ENCODE results near the gene NANOGP8. TPM values are rescaled to one million over a fixed set of nuclear protein-coding genes. Genes with fewer than 3 reads are reported as not detected.
"Not testable (repeated sequence)": the region's sequence is repeated elsewhere in the genome, so short reads cannot be mapped to it uniquely, and the experiment has no call there.

Gene NANOGP8
- not detected in 2 replicates for total RNA-seq

- DNase-seq (ENCODE audit: extremely low read depth, low read depth, low spot score) = not testable (repeated sequence)
These were observed at the start of gene NANOGP8 for GRCh38 chr15:35085176-35085919. Gene NANOGP8, minus strand, starts transcription at chr15:35085295. Its CDS starts 185 bp downstream, at chr15:35085110.

GRCh38 chr15:35134299-35134698, 49.2 kb upstream of the NANOGP8 start:
- no peak for DNase-seq (ENCODE audit: extremely low read depth, low read depth, low spot score)

- no peak for DNase-seq (ENCODE audit: extremely low read depth, low read depth, low spot score)
These were observed 45.1 kb upstream of the NANOGP8 start for GRCh38 chr15:35130245-35130644.

GRCh38 chr15:35129361-35129760, 44.3 kb upstream of the NANOGP8 start:
- DNase-seq (ENCODE audit: extremely low read depth, low read depth, low spot score) = no peak

- no peak for DNase-seq (ENCODE audit: extremely low read depth, low read depth, low spot score)
These were observed 42.6 kb upstream of the NANOGP8 start for GRCh38 chr15:35127717-35128116.

- no peak for DNase-seq (ENCODE audit: extremely low read depth, low read depth, low spot score)
These were observed 41.1 kb upstream of the NANOGP8 start for GRCh38 chr15:35126236-35126635.

- no peak for DNase-seq (ENCODE audit: extremely low read depth, low read depth, low spot score)
These were observed 38.6 kb upstream of the NANOGP8 start for GRCh38 chr15:35123743-35124142.

GRCh38 chr15:35121611-35122359, 36.7 kb upstream of the NANOGP8 start:
- no peak for DNase-seq (ENCODE audit: extremely low read depth, low read depth, low spot score)

- no peak for DNase-seq (ENCODE audit: extremely low read depth, low read depth, low spot score)
These were observed 35.1 kb upstream of the NANOGP8 start for GRCh38 chr15:35120173-35120572.

GRCh38 chr15:35118960-35119359, 33.9 kb upstream of the NANOGP8 start:
- no peak for DNase-seq (ENCODE audit: extremely low read depth, low read depth, low spot score)

- DNase-seq (ENCODE audit: extremely low read depth, low read depth, low spot score) = no peak
These were observed 32.6 kb upstream of the NANOGP8 start for GRCh38 chr15:35117543-35118265.

GRCh38 chr15:35115155-35115725, 30.1 kb upstream of the NANOGP8 start:
- no peak for DNase-seq (ENCODE audit: extremely low read depth, low read depth, low spot score)

GRCh38 chr15:35112346-35112745, 27.3 kb upstream of the NANOGP8 start:
- no peak for DNase-seq (ENCODE audit: extremely low read depth, low read depth, low spot score)

- DNase-seq (ENCODE audit: extremely low read depth, low read depth, low spot score) = no peak
These were observed 26.8 kb upstream of the NANOGP8 start for GRCh38 chr15:35111861-35112260.

- no peak for DNase-seq (ENCODE audit: extremely low read depth, low read depth, low spot score)
These were observed 23.4 kb upstream of the NANOGP8 start for GRCh38 chr15:35108453-35108852.

GRCh38 chr15:35107561-35107960, 22.5 kb upstream of the NANOGP8 start:
- no peak for DNase-seq (ENCODE audit: extremely low read depth, low read depth, low spot score)

GRCh38 chr15:35107122-35107521, 22.0 kb upstream of the NANOGP8 start:
- DNase-seq (ENCODE audit: extremely low read depth, low read depth, low spot score) = no peak

GRCh38 chr15:35104526-35105147, 19.5 kb upstream of the NANOGP8 start:
- DNase-seq (ENCODE audit: extremely low read depth, low read depth, low spot score) = no peak

- DNase-seq (ENCODE audit: extremely low read depth, low read depth, low spot score) = no peak
These were observed 17.1 kb upstream of the NANOGP8 start for GRCh38 chr15:35102186-35102585.

GRCh38 chr15:35101335-35101734, 16.2 kb upstream of the NANOGP8 start:
- no peak for DNase-seq (ENCODE audit: extremely low read depth, low read depth, low spot score)

GRCh38 chr15:35098737-35099136, 13.6 kb upstream of the NANOGP8 start:
- DNase-seq (ENCODE audit: extremely low read depth, low read depth, low spot score) = no peak
